ENCODE results near the gene EHBP1.

The EHBP1 gene

GRCh38 chr2:62687636-62688035, 17.9 kb upstream of the EHBP1 start:
- Histone ChIP-seq H3K4me2 (no peak overlapping the region), H2AFZ (ENCODE audit: low read depth) (no peak overlapping the region), H4K20me1 (ENCODE audit: insufficient read depth) (no peaks in the 10 kb centered on the region)

GRCh38 chr2:62688771-62689170, 16.7 kb upstream of the EHBP1 start:
- no peaks in the 10 kb centered on the region for H3K36me3 ChIP-seq (ENCODE audit: insufficient read depth)
- H3K4me1 ChIP-seq (ENCODE audit: low read depth, poor library complexity, severe bottlenecking) = no peaks in the 10 kb centered on the region
- no peak overlapping the region for H3K27ac ChIP-seq
- H3K79me2 ChIP-seq (ENCODE audit: insufficient read depth, low read depth) = no peaks in the 10 kb centered on the region
- no peak overlapping the region for H3K4me3 ChIP-seq (IDR thresholded peaks at IDR 0.05; ENCODE audit: insufficient read depth, low read depth, low read length)
- H2AFZ ChIP-seq (ENCODE audit: low read depth) = no peak overlapping the region
- no peak for TF ChIP-seq CTCF (conservative IDR thresholded peaks at IDR 0.05; ENCODE audit: low read depth, low read length)
- H3K4me2 ChIP-seq = no peak overlapping the region
- no peaks in the 10 kb centered on the region for H3K27me3 ChIP-seq (ENCODE audit: insufficient read depth, low read depth)
- no peaks in the 10 kb centered on the region for H4K20me1 ChIP-seq (ENCODE audit: insufficient read depth)
- H3K9ac ChIP-seq = no peak overlapping the region

More at GRCh38 chr2:62687636-62688035, 17.9 kb upstream of the EHBP1 start:
- Histone ChIP-seq H3K4me3 (IDR thresholded peaks at IDR 0.05; ENCODE audit: insufficient read depth, low read depth, low read length) (no peak overlapping the region), H3K4me1 (ENCODE audit: low read depth, poor library complexity, severe bottlenecking) (no peaks in the 10 kb centered on the region), H3K9ac (no peak overlapping the region), H3K27ac (no peak overlapping the region), H3K27me3 (ENCODE audit: insufficient read depth, low read depth) (no peaks in the 10 kb centered on the region), H3K36me3 (ENCODE audit: insufficient read depth) (no peaks in the 10 kb centered on the region), H3K79me2 (ENCODE audit: insufficient read depth, low read depth) (no peaks in the 10 kb centered on the region)
- no peak for TF ChIP-seq CTCF (conservative IDR thresholded peaks at IDR 0.05; ENCODE audit: low read depth, low read length)

GRCh38 chr2:62691186-62691585, 14.3 kb upstream of the EHBP1 start:
- Histone ChIP-seq H2AFZ (ENCODE audit: low read depth) (no peak overlapping the region), H3K79me2 (ENCODE audit: insufficient read depth, low read depth) (no peaks in the 10 kb centered on the region), H3K36me3 (ENCODE audit: insufficient read depth) (no peaks in the 10 kb centered on the region), H3K27me3 (ENCODE audit: insufficient read depth, low read depth) (no peaks in the 10 kb centered on the region), H3K4me2 (no peak overlapping the region), H4K20me1 (ENCODE audit: insufficient read depth) (no peaks in the 10 kb centered on the region), H3K27ac (no peak overlapping the region), H3K4me1 (ENCODE audit: low read depth, poor library complexity, severe bottlenecking) (no peaks in the 10 kb centered on the region), H3K4me3 (IDR thresholded peaks at IDR 0.05; ENCODE audit: insufficient read depth, low read depth, low read length) (no peak overlapping the region), H3K9ac (no peak overlapping the region)
- TF ChIP-seq CTCF (conservative IDR thresholded peaks at IDR 0.05; ENCODE audit: low read depth, low read length) = no peak

GRCh38 chr2:62692225-62692624, 13.3 kb upstream of the EHBP1 start:
- no peaks in the 10 kb centered on the region for H3K79me2 ChIP-seq (ENCODE audit: insufficient read depth, low read depth)
- H3K9ac ChIP-seq = no peak overlapping the region
- H3K4me3 ChIP-seq (IDR thresholded peaks at IDR 0.05; ENCODE audit: insufficient read depth, low read depth, low read length) = no peak overlapping the region
- H3K4me1 ChIP-seq (ENCODE audit: low read depth, poor library complexity, severe bottlenecking) = no peaks in the 10 kb centered on the region
- H3K36me3 ChIP-seq (ENCODE audit: insufficient read depth) = no peaks in the 10 kb centered on the region
- no peak overlapping the region for H3K4me2 ChIP-seq
- TF ChIP-seq CTCF (conservative IDR thresholded peaks at IDR 0.05; ENCODE audit: low read depth, low read length) = no peak
- H3K27me3 ChIP-seq (ENCODE audit: insufficient read depth, low read depth) = no peaks in the 10 kb centered on the region
- no peak overlapping the region for H3K27ac ChIP-seq
- H2AFZ ChIP-seq (ENCODE audit: low read depth) = no peak overlapping the region
- no peaks in the 10 kb centered on the region for H4K20me1 ChIP-seq (ENCODE audit: insufficient read depth)

Data from KMS-11 (cell line).